CD8-positive, alpha-beta memory T cell (primary cell): ENCODE data around the gene SLC9A6. TPM values are rescaled to one million over a fixed set of nuclear protein-coding genes. Genes with fewer than 3 reads are reported as not detected.
"Not testable (repeated sequence)": the region's sequence is repeated elsewhere in the genome, so short reads cannot be mapped to it uniquely, and the experiment has no call there.

Source experiments
- CTCF ChIA-PET: fragments of 350-600 bp; sonication (Branson Sonifier 250); formaldehyde crosslinking; loops from one replicate; lab custom pipeline; 2021; ENCODE audit warnings: antibody characterized with exemption; lab: Charles Lee
- POLR2A ChIA-PET: fragments of 350-600 bp; sonication (Branson Sonifier 250); formaldehyde crosslinking; loops from one replicate; lab custom pipeline; 2021; ENCODE audit warnings: antibody characterized with exemption; lab: Charles Lee
- DNase-seq, 5 donors: peaks; one replicate each; pipeline versions ENCODE4 v3.0.0 to v3.0.0-alpha.2; 2020 to 2022; ENCODE audit warnings: mixed read lengths in 1 of 5
- H3K27ac ChIP-seq: one replicate; pipeline ENCODE4 v1.7.0; 2013; ENCODE audit warnings: low read depth, mild to moderate bottlenecking, low read length, moderate library complexity
- H3K27me3 ChIP-seq: 2 replicates; pipeline ENCODE4 v1.7.0; 2013; ENCODE audit warnings: low read length, mild to moderate bottlenecking; ENCODE audit not compliant: insufficient read depth, poor library complexity, severe bottlenecking
- H3K36me3 ChIP-seq: 2 replicates; pipeline ENCODE4 v1.7.0; 2013; ENCODE audit warnings: mild to moderate bottlenecking, low read length, moderate library complexity; ENCODE audit not compliant: insufficient read depth
- H3K4me1 ChIP-seq: 2 replicates; pipeline ENCODE4 v1.7.0; 2013; ENCODE audit warnings: mild to moderate bottlenecking, low read length, moderate library complexity; ENCODE audit not compliant: insufficient read depth
- H3K4me3 ChIP-seq: 2 replicates; pipeline ENCODE4 v1.7.0; 2013; ENCODE audit warnings: mild to moderate bottlenecking, low read length
- H3K9me3 ChIP-seq: 2 replicates; pipeline ENCODE4 v1.7.0; 2013; ENCODE audit warnings: mild to moderate bottlenecking, low read length
- H3K27ac Mint-ChIP-seq, 8 donors: one replicate each; pipeline ENCODE4 v1.8.0; 2020 to 2021; ENCODE audit warnings: mixed read lengths in 8 of 8, mild to moderate bottlenecking in 6 of 8, inconsistent platforms in 3 of 8, moderate library complexity in 3 of 8
- H3K27me3 Mint-ChIP-seq, 2 donors: one replicate each; pipeline ENCODE4 v1.8.0; 2020 to 2021; ENCODE audit warnings: mixed read lengths in 2 of 2, mild to moderate bottlenecking in 1 of 2, moderate library complexity in 1 of 2
- H3K36me3 Mint-ChIP-seq, 3 donors: one replicate each; pipeline ENCODE4 v1.8.0; 2020 to 2021; ENCODE audit warnings: mixed read lengths in 3 of 3, inconsistent platforms in 1 of 3, mild to moderate bottlenecking in 1 of 3
- H3K4me1 Mint-ChIP-seq, 3 donors: one replicate each; pipeline ENCODE4 v1.8.0; 2020 to 2021; ENCODE audit warnings: mixed read lengths in 3 of 3, inconsistent platforms in 1 of 3, mild to moderate bottlenecking in 1 of 3
- H3K4me3 Mint-ChIP-seq, 7 donors: one replicate each; pipeline ENCODE4 v1.8.0; 2020 to 2021; ENCODE audit warnings: mixed read lengths in 7 of 7, mild to moderate bottlenecking in 6 of 7, moderate library complexity in 4 of 7, inconsistent platforms in 2 of 7
- H3K9me3 Mint-ChIP-seq, 5 donors: one replicate each; pipeline ENCODE4 v1.8.0; 2020 to 2022; ENCODE audit warnings: mixed read lengths in 5 of 5, mild to moderate bottlenecking in 3 of 5, moderate library complexity in 2 of 5, inconsistent platforms in 1 of 5
- polyA plus RNA-seq: library from polyadenylated mRNA; unstranded; fragments of 300-500 nt; fragmentation: Illumina TruSeq; gene quantifications from one replicate; pipeline ENCODE4 v1.2.3, GENCODE V29; 2021
- total RNA-seq, 2 experiments: library from RNA; stranded (reverse); gene quantifications; one replicate each; pipeline ENCODE4 v1.2.3, GENCODE V29; 2021

Gene SLC9A6
- total and polyA plus RNA-seq, 3 experiments from 2014 or later = 14.9 to 18.0 (median 16.2) TPM

DNA sequence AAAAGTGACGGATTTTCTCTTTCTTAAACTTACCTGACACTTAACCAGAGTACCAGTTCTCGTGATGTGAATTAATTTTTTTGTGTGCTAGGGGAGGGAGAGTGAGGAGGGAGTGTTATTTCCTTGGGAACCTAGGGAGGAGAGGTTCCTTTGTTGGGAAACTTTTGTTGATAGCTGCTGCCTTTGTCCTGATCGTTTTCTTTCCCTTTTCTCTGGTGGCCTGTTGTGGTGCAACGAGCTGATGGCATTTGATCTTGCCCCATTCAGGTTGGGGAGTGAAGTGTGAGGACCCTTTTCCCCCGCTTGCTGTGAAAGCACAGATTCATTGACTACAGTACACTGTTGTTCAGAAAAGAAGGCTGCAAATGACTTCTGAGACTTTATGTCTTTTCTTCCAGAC is 59.8 kb downstream of the SLC9A6 start:
- no peaks in the 10 kb centered on the region for H3K9me3 ChIP-seq
- H3K4me1 ChIP-seq = no peaks in the 10 kb centered on the region
- ChIA-PET POLR2A (no interaction called here), CTCF (no interaction called here)
- H3K4me3 Mint-ChIP-seq = no peak overlapping the region
- DNase-seq = no peak
- no peaks in the 10 kb centered on the region for H3K27me3 ChIP-seq
- peaks cover 0 to 7% of the 10 kb centered on the region in 2 donors for H3K27me3 Mint-ChIP-seq
- no peak overlapping the region for H3K27ac Mint-ChIP-seq
- peaks cover 0 to 47% (median 0%) of the 10 kb centered on the region in 3 donors for H3K36me3 Mint-ChIP-seq
- H3K36me3 ChIP-seq = no peaks in the 10 kb centered on the region
- no peaks in the 10 kb centered on the region for H3K4me1 Mint-ChIP-seq
- H3K27ac ChIP-seq = no peak overlapping the region
- no peak overlapping the region for H3K4me3 ChIP-seq
- no peaks in the 10 kb centered on the region for H3K9me3 Mint-ChIP-seq

DNA sequence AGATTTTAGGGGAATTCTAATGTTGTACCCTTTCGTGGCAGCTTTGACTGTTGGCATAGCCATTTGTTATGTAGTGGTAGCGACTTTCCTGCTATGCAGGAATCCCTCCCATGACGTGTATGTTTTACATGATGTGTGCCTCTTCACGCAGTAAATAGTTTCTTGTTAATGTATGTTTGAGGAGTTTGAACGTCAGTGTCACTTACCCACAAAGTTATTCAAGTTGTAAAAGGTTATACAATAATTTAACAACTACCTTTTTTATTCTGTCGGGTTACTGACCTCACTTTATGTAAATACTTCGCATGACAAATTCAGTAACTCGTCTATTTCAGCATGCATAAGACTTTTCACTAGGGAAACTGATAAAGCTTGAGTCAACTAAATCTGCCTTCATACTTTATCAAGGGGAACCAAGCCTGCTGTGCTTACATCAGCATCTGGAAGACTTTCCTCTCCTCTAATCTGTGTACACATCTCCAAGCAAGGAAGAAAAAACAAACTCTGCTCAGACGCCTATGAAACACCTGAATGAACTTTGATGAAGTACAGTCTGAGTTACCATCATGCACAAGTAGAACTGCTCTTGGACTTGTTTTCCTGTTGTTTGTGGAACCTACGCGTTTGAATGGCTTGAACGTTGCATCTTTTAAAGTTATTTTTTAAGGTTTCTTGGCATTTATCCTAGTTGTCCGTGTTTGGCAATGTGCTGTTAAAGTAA is 61.2 kb downstream of the SLC9A6 start:
- Mint-ChIP-seq H3K27me3 (peaks cover 0 to 6% of the 10 kb centered on the region in 2 donors), H3K4me1 (no peaks in the 10 kb centered on the region), H3K36me3 (peaks cover 0 to 38% (median 0%) of the 10 kb centered on the region in 3 donors), H3K27ac (peak overlapping the region in 1 of 8 donors; percentile 59), H3K4me3 (no peak overlapping the region), H3K9me3 (no peaks in the 10 kb centered on the region)
- Histone ChIP-seq H3K36me3 (no peaks in the 10 kb centered on the region), H3K27me3 (no peaks in the 10 kb centered on the region), H3K27ac (no peak overlapping the region), H3K9me3 (no peaks in the 10 kb centered on the region), H3K4me3 (no peak overlapping the region), H3K4me1 (no peaks in the 10 kb centered on the region)
- DNase-seq = no peak
- POLR2A ChIA-PET = no interaction called here
- CTCF ChIA-PET = no interaction called here

DNA sequence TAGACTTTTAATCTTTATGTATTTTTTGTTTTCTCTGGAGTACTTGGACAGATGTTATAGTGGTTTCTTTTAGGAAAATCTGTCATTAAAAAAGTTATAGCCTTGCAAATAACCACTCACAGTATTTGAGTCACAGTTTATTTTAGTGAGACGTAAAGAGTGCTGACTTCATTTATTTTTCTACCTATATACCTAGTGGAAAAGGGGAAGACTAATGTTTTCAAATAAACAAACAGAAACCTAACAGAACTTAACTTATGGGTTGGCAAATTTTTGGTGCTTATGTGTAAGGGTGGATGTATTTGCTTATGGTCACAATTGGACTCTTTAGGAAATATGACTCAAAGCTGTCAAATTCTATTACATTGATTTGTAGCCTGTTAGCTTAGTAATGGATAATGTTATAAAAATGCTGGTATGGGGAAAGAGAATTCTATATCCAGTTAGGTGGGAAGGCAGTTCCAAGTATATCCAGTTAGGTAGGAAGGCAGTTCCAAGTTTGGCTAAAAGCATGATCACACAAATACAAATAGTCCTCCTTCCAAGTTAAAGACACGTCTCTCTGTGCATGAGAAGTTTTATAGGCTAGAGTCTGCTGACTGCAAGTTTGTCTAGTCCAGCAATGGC is 61.9 kb downstream of the SLC9A6 start:
- Mint-ChIP-seq H3K36me3 (peaks cover 0 to 35% (median 0%) of the 10 kb centered on the region in 3 donors), H3K4me3 (no peak overlapping the region), H3K27me3 (peaks cover 0 to 3% of the 10 kb centered on the region in 2 donors), H3K27ac (no peak overlapping the region), H3K4me1 (no peaks in the 10 kb centered on the region), H3K9me3 (no peaks in the 10 kb centered on the region)
- DNase-seq = no peak
- ChIA-PET CTCF (no interaction called here), POLR2A (no interaction called here)
- Histone ChIP-seq H3K4me3 (no peak overlapping the region), H3K27me3 (no peaks in the 10 kb centered on the region), H3K36me3 (no peaks in the 10 kb centered on the region), H3K27ac (no peak overlapping the region), H3K9me3 (no peaks in the 10 kb centered on the region), H3K4me1 (no peaks in the 10 kb centered on the region)

DNA sequence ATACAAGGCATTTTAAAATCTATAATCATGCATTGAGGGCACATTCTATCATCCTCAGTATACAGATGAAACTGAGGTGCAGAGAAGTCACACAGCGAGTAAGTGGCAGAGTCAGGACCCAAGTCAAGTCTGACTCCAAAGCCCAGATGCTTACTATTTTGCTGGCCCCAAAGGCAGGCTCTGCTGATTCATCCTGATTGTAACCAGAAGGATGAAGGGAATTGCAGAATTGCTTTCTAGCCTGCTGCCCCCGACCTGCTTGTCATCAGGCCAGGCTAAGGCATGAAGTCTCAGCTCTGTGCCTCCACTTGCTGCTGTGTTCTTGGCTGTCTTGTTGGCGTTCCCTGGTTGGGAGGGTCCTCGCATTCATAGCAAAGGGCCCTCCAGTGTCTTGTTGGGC is 62.7 kb downstream of the SLC9A6 start:
- no peaks in the 10 kb centered on the region for H3K9me3 ChIP-seq
- DNase-seq = no peak
- H3K4me3 ChIP-seq = no peak overlapping the region
- ChIA-PET CTCF (no interaction called here), POLR2A (no interaction called here)
- Mint-ChIP-seq H3K4me1 (no peaks in the 10 kb centered on the region), H3K9me3 (no peaks in the 10 kb centered on the region), H3K4me3 (no peak overlapping the region), H3K27ac (no peak overlapping the region), H3K36me3 (peaks cover 0 to 32% (median 0%) of the 10 kb centered on the region in 3 donors), H3K27me3 (peaks cover 0 to 3% of the 10 kb centered on the region in 2 donors)
- H3K36me3 ChIP-seq = no peaks in the 10 kb centered on the region
- H3K27me3 ChIP-seq = no peaks in the 10 kb centered on the region
- H3K27ac ChIP-seq = no peak overlapping the region
- H3K4me1 ChIP-seq = no peaks in the 10 kb centered on the region

DNA sequence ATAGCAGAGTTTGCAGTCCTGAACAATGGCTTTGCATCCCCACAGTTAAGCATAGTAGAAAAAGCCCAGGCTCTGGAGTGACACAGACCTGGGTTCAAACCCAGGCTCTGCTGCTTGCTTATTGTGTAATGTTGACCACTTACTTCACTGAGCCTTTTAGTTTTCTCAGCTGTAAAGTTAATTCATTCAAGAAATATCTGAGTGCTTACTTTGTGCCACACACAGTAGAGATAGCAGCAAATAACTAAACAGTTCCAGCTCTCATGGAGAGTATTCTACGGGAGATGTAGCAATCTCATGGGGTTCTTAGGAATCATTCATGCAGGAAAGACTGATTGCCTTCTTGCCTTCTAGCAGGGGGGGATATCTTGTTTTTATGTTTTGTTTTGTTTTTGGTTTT is 63.2 kb downstream of the SLC9A6 start:
- no peak for DNase-seq
- POLR2A ChIA-PET = no interaction called here
- CTCF ChIA-PET = no interaction called here
- no peaks in the 10 kb centered on the region for H3K9me3 ChIP-seq
- no peak overlapping the region for H3K27ac ChIP-seq
- no peaks in the 10 kb centered on the region for H3K27me3 ChIP-seq
- peaks cover 0 to 3% of the 10 kb centered on the region in 2 donors for H3K27me3 Mint-ChIP-seq
- H3K4me1 Mint-ChIP-seq = no peaks in the 10 kb centered on the region
- H3K36me3 Mint-ChIP-seq = peaks cover 0 to 28% (median 0%) of the 10 kb centered on the region in 3 donors
- H3K4me1 ChIP-seq = no peaks in the 10 kb centered on the region
- no peaks in the 10 kb centered on the region for H3K9me3 Mint-ChIP-seq
- H3K27ac Mint-ChIP-seq = no peak overlapping the region
- no peak overlapping the region for H3K4me3 ChIP-seq
- H3K36me3 ChIP-seq = no peaks in the 10 kb centered on the region
- H3K4me3 Mint-ChIP-seq = no peak overlapping the region

DNA sequence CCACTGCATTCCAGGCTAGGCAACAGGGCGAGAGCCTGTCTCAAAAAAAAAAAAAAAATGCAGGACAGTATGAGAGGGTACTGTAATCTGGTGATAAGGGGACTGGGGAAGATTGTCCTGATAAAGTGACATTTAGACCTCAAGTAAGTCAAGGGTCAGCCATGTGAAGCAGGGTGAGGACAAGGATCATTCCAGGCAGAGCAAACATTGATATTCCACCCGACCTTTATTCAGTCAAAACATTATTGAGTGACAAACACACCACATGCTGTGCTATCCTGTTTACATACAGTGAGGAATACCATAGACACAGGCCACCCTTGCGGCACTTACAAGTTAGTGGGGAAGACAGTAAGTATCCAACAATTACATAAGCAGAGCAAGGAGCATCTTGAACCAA is 64.4 kb downstream of the SLC9A6 start:
- H3K27me3 ChIP-seq = no peaks in the 10 kb centered on the region
- ChIA-PET POLR2A (no interaction called here), CTCF (no interaction called here)
- H3K4me1 Mint-ChIP-seq = no peaks in the 10 kb centered on the region
- peaks cover 0 to 3% of the 10 kb centered on the region in 2 donors for H3K27me3 Mint-ChIP-seq
- no peak for DNase-seq
- H3K9me3 ChIP-seq = no peaks in the 10 kb centered on the region
- no peak overlapping the region for H3K27ac ChIP-seq
- H3K9me3 Mint-ChIP-seq = no peaks in the 10 kb centered on the region
- H3K27ac Mint-ChIP-seq = no peak overlapping the region
- no peaks in the 10 kb centered on the region for H3K36me3 ChIP-seq
- no peak overlapping the region for H3K4me3 ChIP-seq
- H3K4me3 Mint-ChIP-seq = no peak overlapping the region
- H3K4me1 ChIP-seq = no peaks in the 10 kb centered on the region
- H3K36me3 Mint-ChIP-seq = peaks cover 0 to 18% (median 0%) of the 10 kb centered on the region in 3 donors

DNA sequence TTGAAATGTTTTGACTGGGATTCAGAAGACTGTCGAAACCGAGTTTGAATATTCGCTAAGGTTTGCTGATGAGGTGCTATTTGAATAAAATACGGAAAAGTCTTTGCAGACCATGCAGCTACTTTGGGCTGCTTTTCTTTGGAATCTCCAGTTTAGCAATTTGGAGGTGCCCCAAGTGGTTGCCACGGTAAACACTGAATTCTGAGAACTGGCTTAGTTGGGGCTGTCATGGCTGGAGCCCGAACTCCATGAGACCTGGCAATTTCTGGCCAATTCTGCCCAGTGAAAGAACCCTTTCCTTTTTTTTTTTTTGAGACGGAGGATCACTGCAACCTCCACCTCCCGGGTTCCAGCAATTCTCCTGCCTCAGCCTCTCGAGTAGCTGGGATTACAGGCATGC is 65.6 kb downstream of the SLC9A6 start:
- H3K9me3 Mint-ChIP-seq, H3K27ac Mint-ChIP-seq, DNase-seq, H3K4me3 Mint-ChIP-seq, CTCF ChIA-PET, H3K27me3 ChIP-seq, H3K36me3 Mint-ChIP-seq, H3K27me3 Mint-ChIP-seq, H3K9me3 ChIP-seq, H3K4me1 ChIP-seq, H3K36me3 ChIP-seq, H3K27ac ChIP-seq, H3K4me3 ChIP-seq, H3K4me1 Mint-ChIP-seq, POLR2A ChIA-PET: not testable (repeated sequence)

DNA sequence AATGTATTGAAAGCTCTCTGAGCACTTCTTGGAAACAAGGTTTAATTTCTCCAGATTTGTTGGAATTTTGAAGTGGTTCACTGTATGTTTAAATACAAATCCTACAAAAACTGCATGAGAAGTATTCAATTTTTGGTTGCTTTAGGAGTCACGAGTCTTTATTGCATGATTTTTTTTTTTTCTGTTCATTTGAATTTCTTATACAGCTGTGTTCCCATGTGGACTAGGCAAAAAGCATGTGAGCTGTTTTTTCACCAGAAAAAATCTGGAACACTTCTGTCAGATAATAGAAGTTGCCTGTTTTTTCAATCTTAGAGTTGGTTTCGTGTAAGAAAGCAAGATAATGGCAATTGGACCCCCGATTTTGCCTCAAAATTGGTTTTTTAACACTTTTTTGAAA is 66.4 kb downstream of the SLC9A6 start:
- POLR2A ChIA-PET = no interaction called here

More for the DNA sequence above, 66.4 kb downstream of the SLC9A6 start:
- CTCF ChIA-PET = no interaction called here
- Mint-ChIP-seq H3K27me3 (peaks cover 0 to 1% of the 10 kb centered on the region in 2 donors), H3K27ac (no peak overlapping the region), H3K9me3 (no peaks in the 10 kb centered on the region), H3K4me3 (no peak overlapping the region), H3K4me1 (peaks cover 2 to 5% (median 5%) of the 10 kb centered on the region in 3 donors), H3K36me3 (peaks cover 0 to under 1% (median 0%) of the 10 kb centered on the region in 3 donors)
- Histone ChIP-seq H3K4me1 (peaks cover 4% of the 10 kb centered on the region), H3K27me3 (no peaks in the 10 kb centered on the region), H3K27ac (no peak overlapping the region), H3K36me3 (no peaks in the 10 kb centered on the region), H3K4me3 (no peak overlapping the region), H3K9me3 (no peaks in the 10 kb centered on the region)
- no peak for DNase-seq
